ENCODE data around the gene ZDHHC9. TPM values are rescaled to one million over a fixed set of nuclear protein-coding genes. Genes with fewer than 3 reads are reported as not detected.

ZDHHC9 gene
- total RNA-seq, 1 donor from 2014 or later, result 45.4 TPM

DNA sequence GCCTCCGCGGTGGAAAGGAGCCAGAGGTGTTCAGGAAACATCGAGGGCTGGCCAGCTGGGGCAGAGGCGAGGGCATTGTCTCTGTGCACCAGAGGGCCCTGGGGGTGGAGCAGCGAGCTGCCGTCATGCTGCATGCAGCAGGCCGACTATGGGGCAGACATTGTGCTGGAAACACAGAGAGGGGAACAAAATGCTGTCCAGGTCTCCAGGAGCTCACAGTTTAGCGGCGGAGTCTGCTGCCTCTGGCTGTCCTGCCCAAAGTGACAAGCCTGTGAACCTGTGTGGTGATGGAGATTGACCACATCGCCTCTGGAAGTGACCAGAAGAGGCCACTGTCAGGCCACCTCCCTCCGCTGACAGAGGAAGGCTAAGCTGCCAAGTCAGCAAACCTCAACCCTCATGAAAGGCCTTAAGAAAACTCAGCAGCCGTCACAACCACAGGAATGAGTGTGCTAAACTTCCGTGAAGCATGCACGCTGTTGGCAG, 84.1 kb downstream of the ZDHHC9 start:
- Mint-ChIP-seq H3K4me1 (ENCODE audit: low read depth) (peaks cover 9% of the 10 kb centered on the region), H3K27me3 (ENCODE audit: low read depth) (peaks cover 7% of the 10 kb centered on the region), H3K9me3 (ENCODE audit: low read depth) (no peaks in the 10 kb centered on the region), H3K36me3 (ENCODE audit: low read depth) (no peaks in the 10 kb centered on the region), H3K27ac (ENCODE audit: unreplicated experiment) (no peak overlapping the region), H3K4me3 (ENCODE audit: unreplicated experiment) (no peak overlapping the region)
- DNase-seq (ENCODE audit: low spot score), result no peak
- peak; percentile 29 for TF ChIP-seq CTCF (IDR thresholded peaks at IDR 0.05)

DNA sequence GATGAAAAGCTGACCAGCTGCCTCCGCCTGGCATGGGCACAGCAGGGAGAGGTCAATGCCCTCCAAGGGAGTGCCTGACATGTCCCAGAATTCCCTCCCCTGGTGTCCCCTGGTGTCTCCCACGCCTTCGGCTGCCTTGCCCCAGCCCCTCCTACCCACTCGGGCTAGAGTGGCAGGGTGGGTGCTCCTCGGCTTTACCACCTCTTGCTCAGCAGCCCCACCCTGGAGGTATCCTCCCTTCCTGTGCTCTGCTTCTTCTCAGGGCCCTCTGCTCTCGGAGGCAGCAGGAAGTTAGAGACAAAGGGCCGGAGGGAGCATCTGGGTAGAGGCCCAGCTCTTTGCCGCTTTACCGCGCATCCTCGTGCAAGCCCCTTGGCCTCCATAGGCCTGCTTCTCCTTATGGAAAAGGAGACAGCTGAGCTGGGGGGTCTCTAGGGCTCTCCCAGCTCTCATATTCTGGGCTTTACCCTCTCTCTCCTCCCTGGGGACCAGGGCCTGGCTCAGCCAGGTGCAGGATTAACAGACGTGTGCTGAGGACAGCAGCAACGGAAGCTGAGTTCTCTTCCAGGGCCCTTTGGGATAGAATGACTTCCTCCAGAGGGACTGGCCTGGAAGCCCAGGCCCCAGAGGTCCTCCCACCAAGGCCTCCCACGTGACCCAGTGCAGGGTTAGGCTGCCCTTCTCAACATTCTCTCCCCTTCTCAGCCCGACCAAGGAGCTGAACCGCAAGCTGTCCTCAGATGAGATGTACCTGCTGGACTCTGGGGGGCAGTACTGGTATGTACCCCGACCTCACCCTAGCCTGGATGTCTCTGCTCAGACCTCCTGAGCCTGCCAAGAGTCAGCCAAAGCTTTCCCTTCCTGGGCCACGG, 87.7 kb downstream of the ZDHHC9 start:
- H3K36me3 Mint-ChIP-seq (ENCODE audit: low read depth), result no peaks in the 10 kb centered on the region
- peaks cover 9% of the 10 kb centered on the region for H3K4me1 Mint-ChIP-seq (ENCODE audit: low read depth)
- DNase-seq (ENCODE audit: low spot score), result no peak
- H3K27me3 Mint-ChIP-seq (ENCODE audit: low read depth), result peaks cover 2% of the 10 kb centered on the region
- no peak overlapping the region for H3K27ac Mint-ChIP-seq (ENCODE audit: unreplicated experiment)
- TF ChIP-seq CTCF (IDR thresholded peaks at IDR 0.05), result no peak
- H3K9me3 Mint-ChIP-seq (ENCODE audit: low read depth), result no peaks in the 10 kb centered on the region
- no peak overlapping the region for H3K4me3 Mint-ChIP-seq (ENCODE audit: unreplicated experiment)

GRCh38 chrX:129754056-129755024, 89.3 kb downstream of the ZDHHC9 start:
- Mint-ChIP-seq H3K9me3 (ENCODE audit: low read depth) (no peaks in the 10 kb centered on the region), H3K36me3 (ENCODE audit: low read depth) (no peaks in the 10 kb centered on the region), H3K4me3 (ENCODE audit: unreplicated experiment) (no peak overlapping the region), H3K27ac (ENCODE audit: unreplicated experiment) (no peak overlapping the region), H3K4me1 (ENCODE audit: low read depth) (peaks cover 2% of the 10 kb centered on the region), H3K27me3 (ENCODE audit: low read depth) (peaks cover 2% of the 10 kb centered on the region)
- peak; percentile 47 for TF ChIP-seq CTCF (IDR thresholded peaks at IDR 0.05)
- DNase-seq (ENCODE audit: low spot score), result no peak

Other genes with a start within 250 kb of the ZDHHC9 start
- gene APLN, start 188.9 kb downstream of the ZDHHC9 start, total RNA-seq, result 0.19 to 1.3 TPM (median 1.1 TPM) in 3 replicates
- gene XPNPEP2, start 104.9 kb downstream of the ZDHHC9 start, total RNA-seq, result not detected in 3 replicates
- not detected in 3 replicates for gene SASH3, start 63.9 kb downstream of the ZDHHC9 start, total RNA-seq
- gene UTP14A, start 62.3 kb upstream of the ZDHHC9 start, total RNA-seq, result 13.9 to 17.0 TPM (median 14.2 TPM) in 3 replicates
- gene BCORL1, start 138.7 kb upstream of the ZDHHC9 start, total RNA-seq, result 19.7 to 20.6 TPM (median 20.0 TPM) in 3 replicates

Data from chondrocyte (in vitro differentiated cells).